Glomerular visceral epithelial cell (primary cell): ENCODE results near the gene TJP1.
"Not testable (repeated sequence)": the region's sequence is repeated elsewhere in the genome, so short reads cannot be mapped to it uniquely, and the experiment has no call there.

Experiments
- DNase-seq: peaks from one replicate; pipeline ENCODE4 v3.0.0-alpha.2; 2016; ENCODE audit errors: extremely low spot score

The TJP1 gene

DNA sequence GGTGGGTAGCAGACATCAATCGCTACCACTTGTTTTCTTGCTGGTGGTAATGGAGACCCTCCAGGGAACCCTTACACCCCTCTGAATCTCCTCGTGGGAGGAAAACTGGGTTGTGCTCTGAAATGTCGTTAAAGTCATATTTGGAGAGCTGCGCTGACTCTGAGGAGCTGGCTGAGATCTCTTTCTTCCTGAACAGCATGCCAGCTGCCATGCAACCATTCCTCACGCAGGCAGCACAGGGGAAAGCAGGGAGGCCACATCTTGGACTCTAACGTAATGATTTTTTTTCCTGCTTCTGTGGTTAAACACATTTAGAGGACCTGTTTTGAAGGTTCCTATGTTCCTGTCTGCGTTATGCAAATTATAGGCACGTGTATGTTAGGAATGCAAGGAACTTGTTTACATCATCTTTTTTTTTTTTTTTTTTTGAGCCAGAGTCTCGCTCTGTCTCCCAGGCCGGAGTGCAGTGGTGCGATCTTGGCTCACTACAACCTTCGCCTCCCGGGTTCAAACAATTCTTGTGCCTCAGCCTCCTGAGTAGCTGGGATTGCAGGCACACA is 156.7 kb downstream of the TJP1 start:
- no peak for DNase-seq

DNA sequence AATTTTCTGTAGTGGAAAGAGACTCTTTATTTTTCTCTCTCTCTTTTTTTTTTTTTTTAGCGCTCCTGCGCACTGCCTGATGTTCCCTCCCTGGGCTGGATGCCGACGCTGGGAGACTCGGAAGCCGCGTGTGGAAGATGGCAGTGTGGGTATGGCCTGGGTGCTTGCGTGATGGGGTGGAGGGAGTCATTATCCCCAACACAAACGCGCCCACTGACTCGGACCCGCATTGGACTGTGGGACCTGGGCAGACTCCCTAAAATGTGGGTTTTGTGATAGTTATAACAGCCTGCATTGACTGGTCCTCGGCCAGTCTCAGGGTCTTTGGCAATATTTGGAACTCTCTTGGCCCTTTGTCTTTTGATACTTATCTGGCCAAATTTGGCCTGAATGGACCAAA is 157.9 kb downstream of the TJP1 start:
- DNase-seq: no peak

DNA sequence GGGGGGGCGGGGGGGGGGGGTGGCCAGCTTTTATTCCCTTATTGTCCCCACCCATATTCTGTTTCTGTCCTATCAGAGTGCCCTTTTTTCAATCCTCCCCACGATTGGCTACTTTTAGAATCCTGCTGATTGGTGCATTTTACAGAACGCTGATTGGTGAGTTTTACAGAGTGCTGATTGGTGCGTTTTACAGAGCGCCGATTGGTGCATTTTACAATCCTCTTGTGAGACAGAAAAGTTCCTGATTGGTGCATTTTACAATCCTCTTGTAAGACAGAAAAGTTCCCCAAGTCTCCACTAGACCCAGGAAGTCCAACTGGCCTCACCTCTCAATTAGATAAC is 164.8 kb downstream of the TJP1 start:
- not testable (repeated sequence) for DNase-seq

DNA sequence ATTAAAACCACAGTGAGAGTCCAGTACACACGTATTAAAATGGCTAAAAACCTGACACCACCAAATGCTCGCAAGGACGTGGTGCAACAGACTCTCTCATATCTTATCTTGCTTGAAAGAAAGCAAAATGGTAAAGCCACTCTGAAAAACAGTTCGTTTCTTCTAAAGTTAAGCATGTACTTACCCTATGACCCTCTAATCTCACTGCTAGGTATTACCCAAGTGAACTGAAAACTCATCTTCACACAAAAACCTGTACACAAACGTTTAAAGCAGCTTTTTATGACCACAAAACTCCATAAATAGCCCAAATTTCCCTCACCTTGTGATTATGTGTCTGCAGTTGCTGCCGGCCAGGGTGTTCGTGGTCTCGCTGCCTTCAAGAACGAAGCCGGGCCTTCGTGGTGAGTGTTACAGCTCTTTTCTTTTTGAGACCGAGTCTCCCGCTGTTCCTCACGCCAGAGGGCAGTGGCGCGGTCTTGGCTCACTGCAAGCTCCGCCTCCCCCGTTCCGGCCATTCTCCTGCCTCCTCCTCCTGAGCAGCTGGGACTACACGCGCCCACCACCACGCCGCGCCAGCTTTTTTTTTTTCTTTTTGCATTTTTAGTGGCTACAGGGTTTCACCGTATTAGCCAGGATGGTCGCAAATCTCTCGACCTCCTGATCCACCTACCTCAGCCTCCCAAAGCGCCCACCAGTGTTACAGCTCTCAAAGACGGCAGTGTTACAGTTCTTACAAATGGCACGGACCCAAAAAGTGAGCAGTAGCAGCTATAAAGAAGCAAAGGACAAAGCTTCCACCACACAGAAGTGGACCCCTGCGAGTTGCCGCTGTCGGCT is 165.4 kb downstream of the TJP1 start:
- DNase-seq: no peak

DNA sequence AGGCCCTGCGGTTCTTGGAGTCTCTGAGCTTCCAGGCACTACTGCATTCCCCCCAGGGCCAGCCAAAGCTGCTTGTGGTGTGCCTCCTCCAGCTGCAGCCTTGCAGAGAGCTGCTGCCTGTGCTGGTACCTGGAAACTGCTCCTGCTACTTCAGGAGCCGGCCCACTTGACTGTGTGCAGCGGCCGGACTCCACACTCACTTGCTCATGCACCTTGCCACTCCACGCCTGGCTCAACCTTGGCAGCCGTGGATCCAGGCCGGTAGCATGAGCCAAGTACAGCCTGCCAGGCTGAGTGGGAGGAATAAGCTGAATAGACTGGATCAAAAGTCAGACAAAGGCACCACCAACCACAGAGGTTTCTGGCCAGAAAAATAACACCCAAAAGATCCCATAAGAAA is 169.7 kb downstream of the TJP1 start:
- no peak for DNase-seq

DNA sequence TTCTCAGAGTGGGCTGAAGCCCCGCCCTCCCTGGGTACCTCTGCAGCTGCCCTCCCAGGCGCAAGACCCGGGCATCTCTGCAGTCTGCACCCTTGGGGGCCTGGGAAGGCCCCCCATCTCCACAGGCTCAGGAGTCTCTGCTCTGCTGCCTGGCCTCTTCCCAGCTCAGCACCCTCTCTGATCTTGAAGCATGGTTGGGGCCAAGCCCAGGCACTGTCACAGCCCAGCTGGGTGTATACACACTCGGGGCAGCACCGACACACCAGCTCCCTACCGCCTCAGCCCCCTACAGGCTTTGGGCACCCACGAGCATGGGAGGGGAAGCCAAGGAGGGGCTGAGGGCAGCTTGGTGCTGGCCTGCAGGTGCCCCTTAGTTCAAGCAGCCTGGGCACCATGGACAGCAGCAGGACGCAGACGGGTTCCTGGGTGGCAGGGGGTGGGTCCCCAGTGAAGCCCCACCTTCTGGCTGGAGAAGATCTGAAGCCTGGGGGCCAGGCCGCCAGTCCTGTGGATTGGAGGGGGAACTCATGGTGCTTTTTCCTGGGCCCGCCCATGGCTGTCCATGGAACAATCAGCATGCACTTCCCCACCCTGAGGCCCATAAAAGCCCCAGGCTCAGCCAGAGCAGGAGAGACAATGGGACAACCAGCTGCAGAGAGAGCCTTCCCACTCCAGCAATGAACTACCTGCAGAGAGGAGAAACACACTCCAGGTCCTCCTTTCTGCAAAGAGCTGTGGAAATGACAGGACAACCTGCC is 170.6 kb downstream of the TJP1 start:
- DNase-seq: no peak
